ENCODE data around the gene ZNF410.
A peak's percentile ranks its signal among the peaks of the same experiment; 100 is the strongest.
"Not testable (repeated sequence)": the region's sequence is repeated elsewhere in the genome, so short reads cannot be mapped to it uniquely, and the experiment has no call there.

ZNF410 gene

DNA sequence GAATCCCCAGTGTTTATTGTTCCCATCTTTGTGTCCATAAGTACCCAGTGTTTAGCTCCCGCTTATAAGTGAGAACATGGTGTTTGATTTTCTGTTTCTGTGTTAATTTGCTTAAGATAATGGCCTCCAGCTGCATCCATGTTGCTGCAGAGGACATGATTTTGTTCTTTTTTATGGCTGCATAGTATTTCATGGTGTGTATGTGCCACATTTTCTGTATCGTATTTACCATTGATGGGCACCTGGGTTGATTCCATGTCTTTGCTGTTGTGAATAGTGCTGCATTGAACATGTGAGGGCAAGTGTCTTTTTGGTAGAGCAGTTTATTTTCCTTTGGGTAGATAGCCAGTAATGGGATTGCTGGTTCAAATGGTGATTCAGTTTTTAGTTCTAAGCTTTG, 32.8 kb downstream of the ZNF410 start:
- H3K4me1 ChIP-seq (ENCODE audit: insufficient read depth, low read length) = not testable (repeated sequence)
- peaks cover 57% of the 10 kb centered on the region for H3K36me3 ChIP-seq (ENCODE audit: insufficient read depth, low read length)

DNA sequence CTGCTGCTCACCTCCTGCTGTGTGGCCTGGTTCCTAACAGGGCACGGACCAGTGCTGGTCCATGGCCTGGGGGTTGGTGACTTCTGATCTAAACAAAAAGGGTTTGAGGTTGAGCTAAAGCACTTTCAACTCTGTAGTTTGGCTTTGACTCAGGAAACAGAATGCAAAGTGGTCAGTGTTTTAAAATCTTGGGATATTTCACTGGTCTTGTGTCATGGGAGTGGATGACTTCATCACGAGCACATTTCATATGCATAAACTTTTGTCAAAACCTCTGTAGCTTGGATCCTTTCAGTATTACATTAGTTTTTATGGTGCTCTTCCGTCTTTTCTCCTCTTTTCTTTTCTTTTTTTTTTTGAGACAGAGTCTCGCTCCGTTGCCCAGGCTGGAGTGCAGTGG, 37.7 kb downstream of the ZNF410 start:
- H3K9ac ChIP-seq (ENCODE audit: low read depth, low read length) = no peak overlapping the region
- H3K27ac ChIP-seq (ENCODE audit: low read depth, low read length) = no peak overlapping the region
- no peak overlapping the region for H3K4me3 ChIP-seq (ENCODE audit: low read length)
- H3K4me1 ChIP-seq (ENCODE audit: insufficient read depth, low read length) = no peaks in the 10 kb centered on the region
- peaks cover 85% of the 10 kb centered on the region for H3K36me3 ChIP-seq (ENCODE audit: insufficient read depth, low read length)
- no peaks in the 10 kb centered on the region for H3K27me3 ChIP-seq (ENCODE audit: insufficient read depth, low read length)
- no peaks in the 10 kb centered on the region for H3K9me3 ChIP-seq (ENCODE audit: insufficient read depth, low read depth, low read length)
- 85% methylated on average over 5 of the region's 5 CpGs for WGBS

More for the DNA sequence above, 32.8 kb downstream of the ZNF410 start:
- 95% methylated on average over 2 of the region's 2 CpGs for WGBS
- not testable (repeated sequence) for H3K4me3 ChIP-seq (ENCODE audit: low read length); H3K27me3 ChIP-seq (ENCODE audit: insufficient read depth, low read length); H3K27ac ChIP-seq (ENCODE audit: low read depth, low read length); H3K9ac ChIP-seq (ENCODE audit: low read depth, low read length); H3K9me3 ChIP-seq (ENCODE audit: insufficient read depth, low read depth, low read length)

- Histone ChIP-seq H3K9ac (ENCODE audit: low read depth, low read length) (no peak overlapping the region), H3K27me3 (ENCODE audit: insufficient read depth, low read length) (no peaks in the 10 kb centered on the region), H3K4me3 (ENCODE audit: low read length) (no peak overlapping the region), H3K27ac (ENCODE audit: low read depth, low read length) (no peak overlapping the region), H3K36me3 (ENCODE audit: insufficient read depth, low read length) (peaks cover 31% of the 10 kb centered on the region), H3K4me1 (ENCODE audit: insufficient read depth, low read length) (no peaks in the 10 kb centered on the region), H3K9me3 (ENCODE audit: insufficient read depth, low read depth, low read length) (no peaks in the 10 kb centered on the region)
- WGBS = 87% methylated on average over 1 of the region's 2 CpGs
Measured at GRCh38 chr14:73935666-73936065, 49.0 kb downstream of the ZNF410 start.

GRCh38 chr14:73936548-73936947, 49.9 kb downstream of the ZNF410 start:
- no peak overlapping the region for H3K27ac ChIP-seq (ENCODE audit: low read depth, low read length)

DNA sequence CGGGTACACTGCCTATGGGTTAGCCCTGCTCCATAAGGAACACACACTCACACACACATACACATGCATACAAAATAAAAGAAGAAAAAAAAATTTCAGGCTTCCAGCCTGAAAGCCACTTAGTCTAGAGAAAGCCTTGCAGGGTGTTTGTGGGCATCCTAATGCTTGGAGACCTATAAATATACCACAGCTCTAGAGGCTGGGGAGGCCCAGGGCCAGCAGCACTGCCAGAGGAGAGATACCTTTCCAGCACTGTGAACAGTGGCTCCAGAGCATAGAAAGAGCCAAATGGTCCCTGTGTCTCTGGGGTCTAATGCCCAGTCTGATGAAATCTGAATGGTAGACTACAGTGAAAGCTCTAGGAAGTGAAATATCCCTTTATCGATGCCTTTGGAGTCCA, 50.4 kb downstream of the ZNF410 start:
- H3K27me3 ChIP-seq (ENCODE audit: insufficient read depth, low read length) = no peaks in the 10 kb centered on the region
- H3K9ac ChIP-seq (ENCODE audit: low read depth, low read length) = no peak overlapping the region
- H3K4me1 ChIP-seq (ENCODE audit: insufficient read depth, low read length) = no peaks in the 10 kb centered on the region
- H3K9me3 ChIP-seq (ENCODE audit: insufficient read depth, low read depth, low read length) = no peaks in the 10 kb centered on the region
- no peak overlapping the region for H3K4me3 ChIP-seq (ENCODE audit: low read length)
- H3K36me3 ChIP-seq (ENCODE audit: insufficient read depth, low read length) = peaks cover 18% of the 10 kb centered on the region
- H3K27ac ChIP-seq (ENCODE audit: low read depth, low read length) = no peak overlapping the region
- 92% methylated on average over 2 of the region's 2 CpGs for WGBS

More at GRCh38 chr14:73936548-73936947, 49.9 kb downstream of the ZNF410 start:
- Histone ChIP-seq H3K4me1 (ENCODE audit: insufficient read depth, low read length) (no peaks in the 10 kb centered on the region), H3K36me3 (ENCODE audit: insufficient read depth, low read length) (peaks cover 23% of the 10 kb centered on the region), H3K9me3 (ENCODE audit: insufficient read depth, low read depth, low read length) (no peaks in the 10 kb centered on the region), H3K4me3 (ENCODE audit: low read length) (no peak overlapping the region), H3K9ac (ENCODE audit: low read depth, low read length) (no peak overlapping the region), H3K27me3 (ENCODE audit: insufficient read depth, low read length) (no peaks in the 10 kb centered on the region)
- WGBS = 92% methylated on average over 1 of the region's 1 CpG

- Histone ChIP-seq H3K27ac (ENCODE audit: low read depth, low read length) (no peak overlapping the region), H3K9ac (ENCODE audit: low read depth, low read length) (no peak overlapping the region), H3K36me3 (ENCODE audit: insufficient read depth, low read length) (no peaks in the 10 kb centered on the region), H3K27me3 (ENCODE audit: insufficient read depth, low read length) (no peaks in the 10 kb centered on the region; the same call in 1 of the 2 replicates), H3K9me3 (ENCODE audit: insufficient read depth, low read depth, low read length) (no peaks in the 10 kb centered on the region), H3K4me3 (ENCODE audit: low read length) (no peak overlapping the region), H3K4me1 (ENCODE audit: insufficient read depth, low read length) (no peaks in the 10 kb centered on the region)
- 90% methylated on average over 7 of the region's 7 CpGs for WGBS
Measured at GRCh38 chr14:73942180-73942579, 55.5 kb downstream of the ZNF410 start.

GRCh38 chr14:73943083-73943482, 56.4 kb downstream of the ZNF410 start:
- Histone ChIP-seq H3K4me1 (ENCODE audit: insufficient read depth, low read length) (no peaks in the 10 kb centered on the region), H3K27ac (ENCODE audit: low read depth, low read length) (no peak overlapping the region), H3K36me3 (ENCODE audit: insufficient read depth, low read length) (no peaks in the 10 kb centered on the region), H3K9ac (ENCODE audit: low read depth, low read length) (no peak overlapping the region), H3K4me3 (ENCODE audit: low read length) (no peak overlapping the region), H3K27me3 (ENCODE audit: insufficient read depth, low read length) (no peaks in the 10 kb centered on the region; the same call in 1 of the 2 replicates), H3K9me3 (ENCODE audit: insufficient read depth, low read depth, low read length) (no peaks in the 10 kb centered on the region)
- 81% methylated on average over 4 of the region's 4 CpGs for WGBS

DNA sequence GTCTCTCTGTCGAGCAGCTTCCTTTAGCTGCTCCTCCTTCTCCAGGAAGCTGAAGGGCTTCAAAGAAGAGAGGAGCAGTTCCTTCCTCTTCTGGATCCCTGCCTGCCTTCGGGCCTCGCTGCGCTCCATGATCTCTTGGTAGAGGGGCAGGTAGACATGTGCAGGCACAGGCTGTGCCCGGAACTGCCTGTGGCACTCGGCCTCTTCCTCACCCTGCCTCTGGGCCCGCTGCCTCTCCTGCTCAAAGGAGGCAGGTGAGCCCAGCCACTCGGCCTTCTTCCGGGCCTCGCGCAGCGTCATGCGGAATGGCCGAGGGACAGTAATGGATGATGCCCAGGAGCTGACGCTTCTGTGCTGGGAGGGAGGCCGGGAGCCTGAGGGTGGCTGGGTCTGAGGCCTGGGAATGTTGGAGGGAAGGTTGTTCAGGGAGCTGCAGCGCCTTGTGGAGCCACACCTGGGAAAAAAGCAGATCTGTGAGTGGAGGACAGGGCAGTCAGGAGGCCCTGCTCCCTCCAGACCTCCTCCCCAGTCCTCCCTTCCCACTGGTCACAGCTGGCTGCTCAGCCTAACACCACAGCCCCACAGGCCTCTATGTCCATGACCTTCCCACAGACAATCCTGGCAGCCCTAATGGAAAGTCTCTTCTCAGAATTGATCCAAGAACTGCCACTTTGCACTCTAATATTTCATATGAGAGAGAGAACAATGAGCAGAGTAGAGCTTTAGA, 57.9 kb downstream of the ZNF410 start:
- H3K36me3 ChIP-seq (ENCODE audit: insufficient read depth, low read length) = no peaks in the 10 kb centered on the region
- H3K9ac ChIP-seq (ENCODE audit: low read depth, low read length) = no peak overlapping the region
- H3K4me1 ChIP-seq (ENCODE audit: insufficient read depth, low read length) = no peaks in the 10 kb centered on the region
- H3K9me3 ChIP-seq (ENCODE audit: insufficient read depth, low read depth, low read length) = no peaks in the 10 kb centered on the region
- no peak overlapping the region for H3K27ac ChIP-seq (ENCODE audit: low read depth, low read length)
- WGBS = 93% methylated on average over 17 of the region's 17 CpGs
- H3K4me3 ChIP-seq (ENCODE audit: low read length) = no peak overlapping the region
- H3K27me3 ChIP-seq (ENCODE audit: insufficient read depth, low read length) = no peaks in the 10 kb centered on the region; the same call in 1 of the 2 replicates

DNA sequence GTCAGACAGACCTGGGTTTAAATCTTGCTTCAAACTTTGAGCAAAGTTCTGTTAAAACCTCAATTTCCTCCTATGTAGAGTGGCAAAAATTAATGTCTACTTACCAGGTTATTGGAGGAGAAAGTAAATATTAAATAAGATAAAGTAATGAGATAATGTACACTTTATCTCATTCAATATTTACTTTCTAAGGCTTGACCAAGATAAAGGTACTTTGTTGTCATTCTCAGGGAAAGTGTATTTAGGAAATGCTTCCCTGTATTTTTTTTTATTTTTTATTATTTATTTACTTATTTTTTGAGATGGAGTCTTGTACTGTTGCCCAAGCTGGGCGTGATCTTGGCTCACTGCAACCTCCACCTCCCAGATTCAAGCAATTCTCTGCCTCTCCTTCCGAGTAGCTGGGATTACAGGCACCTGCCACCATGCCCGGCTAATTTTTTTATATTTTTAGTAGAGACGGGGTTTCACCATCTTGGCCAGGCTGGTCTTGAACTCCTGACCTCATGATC, 58.6 kb downstream of the ZNF410 start:
- 91% methylated on average over 4 of the region's 4 CpGs for WGBS
- no peak overlapping the region for H3K27ac ChIP-seq (ENCODE audit: low read depth, low read length)

GRCh38 chr14:73949752-73950734, 63.4 kb downstream of the ZNF410 start, which contains the start of the genes COQ6 and FAM161B:
TSS of gene COQ6 (plus strand) at chr14:73950302. CDS start at chr14:73950333, 31 bp downstream.
TSS of gene FAM161B (minus strand) at chr14:73950094. CDS start at chr14:73950026, 68 bp downstream.
- Histone ChIP-seq H3K36me3 (ENCODE audit: insufficient read depth, low read length) (peaks cover 14% of the 10 kb centered on the region), H3K4me3 (ENCODE audit: low read length) (peak within 1 kb of the TSS; percentile 66), H3K4me1 (ENCODE audit: insufficient read depth, low read length) (no peaks in the 10 kb centered on the region), H3K27ac (ENCODE audit: low read depth, low read length) (peak within 1 kb of the TSS; percentile 88), H3K27me3 (ENCODE audit: insufficient read depth, low read length) (no peaks in the 10 kb centered on the region), H3K9ac (ENCODE audit: low read depth, low read length) (peak within 1 kb of the TSS; percentile 81), H3K9me3 (ENCODE audit: insufficient read depth, low read depth, low read length) (no peaks in the 10 kb centered on the region)
- under 1% methylated on average over 70 of the region's 70 CpGs for WGBS

More for the DNA sequence above, 58.6 kb downstream of the ZNF410 start:
- no peaks in the 10 kb centered on the region for H3K9me3 ChIP-seq (ENCODE audit: insufficient read depth, low read depth, low read length)
- no peaks in the 10 kb centered on the region for H3K4me1 ChIP-seq (ENCODE audit: insufficient read depth, low read length)
- H3K9ac ChIP-seq (ENCODE audit: low read depth, low read length) = no peak overlapping the region
- H3K27me3 ChIP-seq (ENCODE audit: insufficient read depth, low read length) = no peaks in the 10 kb centered on the region; the same call in 1 of the 2 replicates
- no peaks in the 10 kb centered on the region for H3K36me3 ChIP-seq (ENCODE audit: insufficient read depth, low read length)
- no peak overlapping the region for H3K4me3 ChIP-seq (ENCODE audit: low read length)

DNA sequence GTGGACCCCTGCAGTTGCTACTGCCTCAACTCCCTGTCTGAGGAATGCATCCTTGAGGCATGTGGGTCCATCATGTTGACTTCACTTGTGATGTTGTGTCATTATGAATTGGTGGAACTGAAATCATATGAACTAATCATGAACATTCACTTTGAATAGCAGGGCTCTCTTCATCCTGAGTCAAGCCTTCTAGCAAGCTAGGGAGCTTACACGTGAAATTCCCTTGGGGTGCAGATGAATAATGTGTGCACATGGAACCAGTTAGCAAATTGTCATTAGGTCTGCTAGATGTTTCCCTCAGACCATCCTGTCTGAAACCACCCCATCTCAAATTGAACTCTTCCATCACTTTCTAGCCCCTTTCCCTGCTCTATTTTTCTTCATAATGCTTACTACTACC, 67.1 kb downstream of the ZNF410 start:
- Histone ChIP-seq H3K9ac (ENCODE audit: low read depth, low read length) (no peak overlapping the region), H3K4me3 (ENCODE audit: low read length) (no peak overlapping the region), H3K27ac (ENCODE audit: low read depth, low read length) (no peak overlapping the region), H3K4me1 (ENCODE audit: insufficient read depth, low read length) (no peaks in the 10 kb centered on the region), H3K36me3 (ENCODE audit: insufficient read depth, low read length) (peaks cover 40% of the 10 kb centered on the region), H3K9me3 (ENCODE audit: insufficient read depth, low read depth, low read length) (no peaks in the 10 kb centered on the region), H3K27me3 (ENCODE audit: insufficient read depth, low read length) (no peaks in the 10 kb centered on the region)
- WGBS = 92% methylated on average over 1 of the region's 1 CpG

Data from HUES64 (cell line).